SK-N-SH (cell line): ENCODE data around the gene SRBD1. TPM values are rescaled to one million over a fixed set of nuclear protein-coding genes. Genes with fewer than 3 reads are reported as not detected.

Experiments
- CTCF ChIA-PET: fragments of 300-600, 350-600 bp; formaldehyde crosslinking; extraction: SDS; loops from one replicate; lab custom pipeline; 2021; lab: Yijun Ruan, JAX
- POLR2A ChIA-PET: fragments of 350-600 bp; sonication (Branson Sonifier 250); formaldehyde crosslinking; extraction: SDS; loops from one replicate; lab custom pipeline; 2020; ENCODE audit warnings: antibody characterized with exemption, inconsistent platforms; lab: Yijun Ruan, JAX
- DNase-seq: peaks from one replicate; pipeline ENCODE4 v3.0.0; 2012
- H2AFZ ChIP-seq: fragments of 200-600 bp; sonication (generic); 2 replicates; pipeline ENCODE4 v1.8.1; 2016; ENCODE audit warnings: antibody characterized with exemption, mild to moderate bottlenecking, low read depth
- H3F3A ChIP-seq: fragments of 200-600 bp; sonication (generic); replicated peaks from 2 replicates; pipeline ENCODE3; 2016; ENCODE audit warnings: antibody characterized with exemption, mild to moderate bottlenecking; ENCODE audit not compliant: insufficient read depth
- H3K27ac ChIP-seq, 2 experiments: fragments of 200-500 bp in 1 of 2; fragments of 200-600 bp in 1 of 2; sonication (Bioruptor generic) in 1 of 2; sonication (generic), shearing (Covaris generic) in 1 of 2; 2 replicates each; pipeline versions ENCODE4 v1.5.1 to v1.6.1; 2014 to 2016; ENCODE audit warnings: low read depth in 2 of 2, inconsistent platforms in 1 of 2, low read length in 1 of 2, mild to moderate bottlenecking in 1 of 2, mixed read lengths in 1 of 2
- H3K27me3 ChIP-seq: fragments of 200-600 bp; sonication (generic), shearing (Covaris generic); 2 replicates; pipeline ENCODE4 v1.6.1; 2016; ENCODE audit warnings: mixed run types; ENCODE audit not compliant: insufficient read depth
- H3K36me3 ChIP-seq, 2 experiments: fragments of 200-500 bp in 1 of 2; fragments of 200-600 bp in 1 of 2; sonication (Bioruptor generic) in 1 of 2; sonication (generic) in 1 of 2; replicated peaks in 1 of 2; 2 replicates each; pipeline versions ENCODE3 to v1.5.1; 2014 to 2016; ENCODE audit warnings: low read length in 1 of 2, mild to moderate bottlenecking in 1 of 2; ENCODE audit not compliant: insufficient read depth in 2 of 2, control insufficient read depth in 1 of 2
- H3K4me1 ChIP-seq, 2 experiments: fragments of 200-500 bp in 1 of 2; fragments of 200-600 bp in 1 of 2; sonication (Bioruptor generic) in 1 of 2; sonication (generic), shearing (Covaris generic) in 1 of 2; 2 replicates each; pipeline versions ENCODE4 v1.5.1 to v1.6.1; 2014 to 2016; ENCODE audit warnings: low read depth in 1 of 2, low read length in 1 of 2, mixed run types in 1 of 2; ENCODE audit not compliant: insufficient read depth in 2 of 2, control insufficient read depth in 1 of 2
- H3K4me2 ChIP-seq: fragments of 200-600 bp; sonication (generic), shearing (Covaris generic); 2 replicates; pipeline ENCODE4 v1.6.1; 2017; ENCODE audit warnings: mixed run types
- H3K4me3 ChIP-seq, 2 experiments: fragments of 200-500 bp in 1 of 2; fragments of 200-600 bp in 1 of 2; sonication (Bioruptor generic) in 1 of 2; sonication (generic), shearing (Covaris generic) in 1 of 2; 2 replicates each; pipeline versions ENCODE4 v1.5.1 to v1.8.1; 2014 to 2016; ENCODE audit warnings: low read depth in 2 of 2, inconsistent platforms in 1 of 2, low read length in 1 of 2, mild to moderate bottlenecking in 1 of 2, mixed read lengths in 1 of 2, moderate library complexity in 1 of 2
- H3K79me2 ChIP-seq: fragments of 200-600 bp; sonication (generic); 2 replicates; pipeline ENCODE4 v1.8.1; 2017; ENCODE audit warnings: mild to moderate bottlenecking; ENCODE audit not compliant: insufficient read depth
- H3K9ac ChIP-seq: fragments of 200-600 bp; sonication (generic); 2 replicates; pipeline ENCODE4 v1.6.1; 2017; ENCODE audit warnings: mixed run types
- H3K9me2 ChIP-seq: fragments of 200-600 bp; sonication (generic); 2 replicates; pipeline ENCODE4 v1.6.1; 2017; ENCODE audit warnings: mixed run types
- H3K9me3 ChIP-seq: fragments of 200-600 bp; sonication (generic); 2 replicates; pipeline ENCODE4 v1.6.1; 2017; ENCODE audit warnings: mixed run types, mild to moderate bottlenecking, moderate library complexity
- H4K20me1 ChIP-seq: fragments of 200-600 bp; sonication (generic); 2 replicates; pipeline ENCODE4 v1.6.1; 2017; ENCODE audit warnings: mild to moderate bottlenecking, mixed run types; ENCODE audit not compliant: insufficient read depth
- GATA2 ChIP-seq: sonication (generic); formaldehyde crosslinking; IDR thresholded peaks from 2 replicates; pipeline ENCODE4 v1.5.0; 2020; ENCODE audit warnings: mild to moderate bottlenecking, missing genetic modification reagents
- IRF3 ChIP-seq: fragments of 150-350 bp; IDR thresholded peaks from 2 replicates; pipeline ENCODE4 v1.6.1; 2016; ENCODE audit warnings: mild to moderate bottlenecking, low read depth, low read length
- JUND ChIP-seq: IDR thresholded peaks from 2 replicates; pipeline ENCODE4 v1.4.0; 2012
- MEF2A ChIP-seq: IDR thresholded peaks from 2 replicates; pipeline ENCODE4 v1.4.0; 2012; ENCODE audit warnings: low read depth, borderline replicate concordance
- MXI1 ChIP-seq: IDR thresholded peaks from 2 replicates; pipeline ENCODE4 v1.6.1; 2012; ENCODE audit warnings: mild to moderate bottlenecking, low read depth, low read length, improper control_type of control experiment
- POLR2AphosphoS5 ChIP-seq: IDR thresholded peaks from 2 replicates; pipeline ENCODE4 v1.6.1; 2012; ENCODE audit warnings: low read depth, low read length
- SMC3 ChIP-seq: IDR thresholded peaks from 2 replicates; pipeline ENCODE4 v1.6.1; 2012; ENCODE audit warnings: low read depth, low read length, improper control_type of control experiment
- TEAD4 ChIP-seq: IDR thresholded peaks from 2 replicates; pipeline ENCODE4 v1.4.0; 2012; ENCODE audit warnings: mild to moderate bottlenecking, borderline replicate concordance; ENCODE audit not compliant: insufficient read depth
- WGBS: methylation state at CpG from one replicate; pipeline ENCODE4 v1.1.6; 2017; ENCODE audit warnings: low lambda C conversion rate; 5-methylcytosine and 5-hydroxymethylcytosine counted together
- polyA plus RNA-seq, 3 experiments: library from polyadenylated mRNA; depleted of rRNA; stranded (reverse); fragments of >200 nt; gene quantifications; 2 replicates each; pipeline ENCODE4 v1.2.3, GENCODE V29; 2012
- TF ChIP-seq, protein P1 (sequence below): fragments of 150-350 bp; IDR thresholded peaks from 2 replicates; pipeline ENCODE4 v1.6.1; 2017; ENCODE audit warnings: antibody characterized with exemption, low read length, low read depth, borderline replicate concordance
- TF ChIP-seq, protein P2 (sequence below): IDR thresholded peaks from 2 replicates; pipeline ENCODE4 v1.4.0; 2012; ENCODE audit warnings: low read depth, borderline replicate concordance
- TF ChIP-seq, protein P3 (sequence below): fragments of 200-600 bp; sonication (generic); IDR thresholded peaks from 2 replicates; pipeline ENCODE4 v1.6.1; 2017; ENCODE audit warnings: antibody characterized with exemption, mild to moderate bottlenecking, moderate library complexity
- TF ChIP-seq, protein P4 (sequence below): IDR thresholded peaks from 2 replicates; pipeline ENCODE4 v1.4.0; 2012; ENCODE audit warnings: low read depth, borderline replicate concordance

The SRBD1 gene
- polyA plus RNA-seq, 1 of the 3 experiments (the other 2 are of a cell fraction), result 3.2 TPM

- Histone ChIP-seq H3F3A (no peaks in the 10 kb centered on the region), H2AFZ (no peak overlapping the region), H3K9ac (no peak overlapping the region), H3K9me2 (no peaks in the 10 kb centered on the region), H3K4me2 (no peak overlapping the region), H3K79me2 (no peaks in the 10 kb centered on the region), H3K9me3 (no peaks in the 10 kb centered on the region), H3K27ac (no peak overlapping the region), H3K4me1 (no peaks in the 10 kb centered on the region), H3K36me3 (peaks cover 9 to 14% of the 10 kb centered on the region in 2 experiments), H4K20me1 (no peaks in the 10 kb centered on the region), H3K4me3 (no peak overlapping the region), H3K27me3 (no peaks in the 10 kb centered on the region)
- ChIA-PET CTCF (interaction anchor here (0.9 kb wide), 2 partner anchors 39 to 48 kb away, joined by 3 read pairs; no protein-coding TSS in a partner anchor), POLR2A (no interaction called here)
- DNase-seq, result no peak
- 98% methylated on average over 3 of the region's 3 CpGs for WGBS
- TF ChIP-seq TEAD4, result no peak
- TF ChIP-seq MEF2A, result no peak
- TF ChIP-seq, protein P1, sequence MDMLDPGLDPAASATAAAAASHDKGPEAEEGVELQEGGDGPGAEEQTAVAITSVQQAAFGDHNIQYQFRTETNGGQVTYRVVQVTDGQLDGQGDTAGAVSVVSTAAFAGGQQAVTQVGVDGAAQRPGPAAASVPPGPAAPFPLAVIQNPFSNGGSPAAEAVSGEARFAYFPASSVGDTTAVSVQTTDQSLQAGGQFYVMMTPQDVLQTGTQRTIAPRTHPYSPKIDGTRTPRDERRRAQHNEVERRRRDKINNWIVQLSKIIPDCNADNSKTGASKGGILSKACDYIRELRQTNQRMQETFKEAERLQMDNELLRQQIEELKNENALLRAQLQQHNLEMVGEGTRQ, result no peak
- TF ChIP-seq GATA2 (CRISPR knock-in tag), result no peak
- TF ChIP-seq IRF3, result no peak
- TF ChIP-seq, protein P2, sequence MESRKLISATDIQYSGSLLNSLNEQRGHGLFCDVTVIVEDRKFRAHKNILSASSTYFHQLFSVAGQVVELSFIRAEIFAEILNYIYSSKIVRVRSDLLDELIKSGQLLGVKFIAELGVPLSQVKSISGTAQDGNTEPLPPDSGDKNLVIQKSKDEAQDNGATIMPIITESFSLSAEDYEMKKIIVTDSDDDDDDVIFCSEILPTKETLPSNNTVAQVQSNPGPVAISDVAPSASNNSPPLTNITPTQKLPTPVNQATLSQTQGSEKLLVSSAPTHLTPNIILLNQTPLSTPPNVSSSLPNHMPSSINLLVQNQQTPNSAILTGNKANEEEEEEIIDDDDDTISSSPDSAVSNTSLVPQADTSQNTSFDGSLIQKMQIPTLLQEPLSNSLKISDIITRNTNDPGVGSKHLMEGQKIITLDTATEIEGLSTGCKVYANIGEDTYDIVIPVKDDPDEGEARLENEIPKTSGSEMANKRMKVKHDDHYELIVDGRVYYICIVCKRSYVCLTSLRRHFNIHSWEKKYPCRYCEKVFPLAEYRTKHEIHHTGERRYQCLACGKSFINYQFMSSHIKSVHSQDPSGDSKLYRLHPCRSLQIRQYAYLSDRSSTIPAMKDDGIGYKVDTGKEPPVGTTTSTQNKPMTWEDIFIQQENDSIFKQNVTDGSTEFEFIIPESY, result no peak
- TF ChIP-seq POLR2AphosphoS5, result no peak
- TF ChIP-seq, protein P3, sequence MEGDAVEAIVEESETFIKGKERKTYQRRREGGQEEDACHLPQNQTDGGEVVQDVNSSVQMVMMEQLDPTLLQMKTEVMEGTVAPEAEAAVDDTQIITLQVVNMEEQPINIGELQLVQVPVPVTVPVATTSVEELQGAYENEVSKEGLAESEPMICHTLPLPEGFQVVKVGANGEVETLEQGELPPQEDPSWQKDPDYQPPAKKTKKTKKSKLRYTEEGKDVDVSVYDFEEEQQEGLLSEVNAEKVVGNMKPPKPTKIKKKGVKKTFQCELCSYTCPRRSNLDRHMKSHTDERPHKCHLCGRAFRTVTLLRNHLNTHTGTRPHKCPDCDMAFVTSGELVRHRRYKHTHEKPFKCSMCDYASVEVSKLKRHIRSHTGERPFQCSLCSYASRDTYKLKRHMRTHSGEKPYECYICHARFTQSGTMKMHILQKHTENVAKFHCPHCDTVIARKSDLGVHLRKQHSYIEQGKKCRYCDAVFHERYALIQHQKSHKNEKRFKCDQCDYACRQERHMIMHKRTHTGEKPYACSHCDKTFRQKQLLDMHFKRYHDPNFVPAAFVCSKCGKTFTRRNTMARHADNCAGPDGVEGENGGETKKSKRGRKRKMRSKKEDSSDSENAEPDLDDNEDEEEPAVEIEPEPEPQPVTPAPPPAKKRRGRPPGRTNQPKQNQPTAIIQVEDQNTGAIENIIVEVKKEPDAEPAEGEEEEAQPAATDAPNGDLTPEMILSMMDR, result no peak
- TF ChIP-seq, protein P4, sequence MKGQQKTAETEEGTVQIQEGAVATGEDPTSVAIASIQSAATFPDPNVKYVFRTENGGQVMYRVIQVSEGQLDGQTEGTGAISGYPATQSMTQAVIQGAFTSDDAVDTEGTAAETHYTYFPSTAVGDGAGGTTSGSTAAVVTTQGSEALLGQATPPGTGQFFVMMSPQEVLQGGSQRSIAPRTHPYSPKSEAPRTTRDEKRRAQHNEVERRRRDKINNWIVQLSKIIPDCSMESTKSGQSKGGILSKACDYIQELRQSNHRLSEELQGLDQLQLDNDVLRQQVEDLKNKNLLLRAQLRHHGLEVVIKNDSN, result no peak
- TF ChIP-seq SMC3, result no peak
- no peak for TF ChIP-seq JUND
- no peak for TF ChIP-seq MXI1
Observed at GRCh38 chr2:45532181-45532580, 78.9 kb downstream of the SRBD1 start.
